ENCODE results near the gene CA11. TPM values are rescaled to one million over a fixed set of nuclear protein-coding genes. Genes with fewer than 3 reads are reported as not detected.
A peak's percentile ranks its signal among the peaks of the same experiment; 100 is the strongest.
"Not testable (repeated sequence)": the region's sequence is repeated elsewhere in the genome, so short reads cannot be mapped to it uniquely, and the experiment has no call there.

The CA11 gene
- total and polyA plus RNA-seq, 4 donors: 13.3 to 71.7 (median 59.2) TPM

DNA sequence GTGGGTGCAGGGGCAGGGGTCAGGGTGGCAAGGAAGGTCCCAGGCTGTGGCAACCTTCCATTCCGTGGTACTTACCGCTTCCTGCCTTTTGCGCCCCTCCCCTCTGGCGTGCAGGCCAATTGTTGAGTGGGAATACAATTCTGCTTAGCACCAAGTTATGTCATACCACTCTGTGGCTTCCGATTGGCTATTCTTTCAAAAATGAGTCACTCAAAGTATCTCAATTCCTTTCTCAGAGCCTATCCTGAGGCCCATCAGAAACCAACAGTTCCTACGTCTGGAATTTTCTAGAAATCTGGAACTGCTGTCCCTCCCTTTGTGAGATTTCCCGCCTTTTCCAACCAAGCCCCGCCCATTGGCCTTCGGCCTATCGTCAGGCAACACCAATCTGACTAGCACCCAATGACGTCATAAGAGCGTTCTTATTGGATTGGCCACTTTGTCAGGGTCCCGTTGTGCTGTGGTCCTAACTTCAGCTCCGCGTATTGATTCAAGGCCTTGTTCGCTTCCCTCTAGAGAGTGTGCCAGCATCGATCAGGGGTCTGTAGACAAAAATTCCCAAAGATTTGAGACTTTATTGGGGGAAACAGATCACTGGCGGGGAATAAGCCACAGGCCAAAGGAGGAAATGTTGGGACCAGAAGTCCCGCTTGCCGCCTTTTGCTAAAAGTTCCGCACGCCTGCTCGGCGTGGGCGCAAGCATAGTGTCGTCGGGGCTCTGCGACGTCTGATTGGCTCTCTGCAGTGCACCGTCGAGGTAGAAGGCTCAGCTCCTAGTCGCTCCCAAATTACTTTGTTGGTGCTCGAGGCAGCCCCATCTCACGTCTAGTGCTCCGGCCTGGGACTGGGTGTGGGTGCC, 15.1 kb upstream of the CA11 start:
- peak in 3 of 6 donors; percentile 17 to 87 (median 70) for DNase-seq (ENCODE audit: low read depth in 4 of 6, low spot score in 6 of 6)
- 88% methylated on average over 33 of the region's 35 CpGs for WGBS (ENCODE audit: insufficient coverage)
- H3K27ac ChIP-seq (ENCODE audit: low read depth, low read length): no peak overlapping the region
- peaks cover 6% of the 10 kb centered on the region for H3K4me1 ChIP-seq (ENCODE audit: control insufficient read depth, insufficient read depth, low read length)
- H3K9me3 ChIP-seq (ENCODE audit: control insufficient read depth, insufficient read depth, low read length): no peaks in the 10 kb centered on the region
- H3K4me3 ChIP-seq (ENCODE audit: low read depth, low read length): no peak overlapping the region
- no peaks in the 10 kb centered on the region for H3K36me3 ChIP-seq (ENCODE audit: control insufficient read depth, insufficient read depth, low read length)
- H3K27me3 ChIP-seq (ENCODE audit: control insufficient read depth, insufficient read depth, low read length): no peaks in the 10 kb centered on the region

GRCh38 chr19:48659768-48660167, 13.8 kb upstream of the CA11 start:
- WGBS (ENCODE audit: insufficient coverage): 82% methylated on average over 5 of the region's 5 CpGs
- H3K27me3 ChIP-seq (ENCODE audit: control insufficient read depth, insufficient read depth, low read length): no peaks in the 10 kb centered on the region
- no peaks in the 10 kb centered on the region for H3K9me3 ChIP-seq (ENCODE audit: control insufficient read depth, insufficient read depth, low read length)
- H3K27ac ChIP-seq (ENCODE audit: low read depth, low read length): no peak overlapping the region
- no peak for DNase-seq (ENCODE audit: low read depth in 4 of 6, low spot score in 6 of 6)
- no peaks in the 10 kb centered on the region for H3K36me3 ChIP-seq (ENCODE audit: control insufficient read depth, insufficient read depth, low read length)
- H3K4me1 ChIP-seq (ENCODE audit: control insufficient read depth, insufficient read depth, low read length): peaks cover 8% of the 10 kb centered on the region
- no peak overlapping the region for H3K4me3 ChIP-seq (ENCODE audit: low read depth, low read length)

GRCh38 chr19:48658483-48658882, 12.5 kb upstream of the CA11 start:
- peaks cover 14% of the 10 kb centered on the region for H3K4me1 ChIP-seq (ENCODE audit: control insufficient read depth, insufficient read depth, low read length)
- 100% methylated on average over 2 of the region's 6 CpGs for WGBS (ENCODE audit: insufficient coverage)
- no peak for DNase-seq (ENCODE audit: low read depth in 4 of 6, low spot score in 6 of 6)
- H3K27ac ChIP-seq (ENCODE audit: low read depth, low read length): no peak overlapping the region
- H3K27me3 ChIP-seq (ENCODE audit: control insufficient read depth, insufficient read depth, low read length): no peaks in the 10 kb centered on the region
- H3K9me3 ChIP-seq (ENCODE audit: control insufficient read depth, insufficient read depth, low read length): no peaks in the 10 kb centered on the region
- H3K36me3 ChIP-seq (ENCODE audit: control insufficient read depth, insufficient read depth, low read length): no peaks in the 10 kb centered on the region
- H3K4me3 ChIP-seq (ENCODE audit: low read depth, low read length): no peak overlapping the region

DNA sequence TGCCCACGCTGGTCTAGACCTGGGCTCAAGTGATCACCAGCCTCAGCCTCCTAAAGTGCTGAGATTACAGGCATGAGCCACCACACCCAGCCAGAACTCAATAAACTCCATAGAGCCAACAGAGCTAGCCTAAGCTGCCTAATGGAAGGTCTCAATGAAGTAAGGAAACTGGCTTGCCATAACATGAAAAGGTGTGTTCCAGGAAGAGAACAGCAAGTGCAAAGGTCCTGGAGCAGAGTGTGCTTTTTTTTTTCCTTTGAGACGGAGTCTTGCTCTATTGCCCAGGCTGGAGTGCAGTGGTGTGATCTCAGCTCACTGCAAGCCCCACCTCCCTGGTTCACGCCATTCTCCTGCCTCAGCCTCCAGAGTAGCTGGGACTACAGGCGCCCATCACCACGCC, 11.8 kb upstream of the CA11 start:
- not testable (repeated sequence) for H3K36me3 ChIP-seq (ENCODE audit: control insufficient read depth, insufficient read depth, low read length); DNase-seq (ENCODE audit: low read depth in 4 of 6, low spot score in 6 of 6); H3K27me3 ChIP-seq (ENCODE audit: control insufficient read depth, insufficient read depth, low read length); H3K9me3 ChIP-seq (ENCODE audit: control insufficient read depth, insufficient read depth, low read length); H3K4me3 ChIP-seq (ENCODE audit: low read depth, low read length)
- Histone ChIP-seq H3K27ac (ENCODE audit: low read depth, low read length) (peak overlapping the region; percentile 69), H3K4me1 (ENCODE audit: control insufficient read depth, insufficient read depth, low read length) (peaks cover 14% of the 10 kb centered on the region)
- WGBS (ENCODE audit: insufficient coverage): no CpG with 5 or more reads among the region's 5 CpGs

- Histone ChIP-seq H3K27me3 (ENCODE audit: control insufficient read depth, insufficient read depth, low read length) (no peaks in the 10 kb centered on the region), H3K9me3 (ENCODE audit: control insufficient read depth, insufficient read depth, low read length) (no peaks in the 10 kb centered on the region), H3K4me1 (ENCODE audit: control insufficient read depth, insufficient read depth, low read length) (peaks cover 14% of the 10 kb centered on the region), H3K4me3 (ENCODE audit: low read depth, low read length) (no peak overlapping the region), H3K27ac (ENCODE audit: low read depth, low read length) (peak overlapping the region; percentile 69), H3K36me3 (ENCODE audit: control insufficient read depth, insufficient read depth, low read length) (no peaks in the 10 kb centered on the region)
- peak in 2 of 6 donors; percentile 11 to 61 for DNase-seq (ENCODE audit: low read depth in 4 of 6, low spot score in 6 of 6)
- WGBS (ENCODE audit: insufficient coverage): 45% methylated on average over 12 of the region's 16 CpGs
These were observed 11.0 kb upstream of the CA11 start for GRCh38 chr19:48656840-48657474.

DNA sequence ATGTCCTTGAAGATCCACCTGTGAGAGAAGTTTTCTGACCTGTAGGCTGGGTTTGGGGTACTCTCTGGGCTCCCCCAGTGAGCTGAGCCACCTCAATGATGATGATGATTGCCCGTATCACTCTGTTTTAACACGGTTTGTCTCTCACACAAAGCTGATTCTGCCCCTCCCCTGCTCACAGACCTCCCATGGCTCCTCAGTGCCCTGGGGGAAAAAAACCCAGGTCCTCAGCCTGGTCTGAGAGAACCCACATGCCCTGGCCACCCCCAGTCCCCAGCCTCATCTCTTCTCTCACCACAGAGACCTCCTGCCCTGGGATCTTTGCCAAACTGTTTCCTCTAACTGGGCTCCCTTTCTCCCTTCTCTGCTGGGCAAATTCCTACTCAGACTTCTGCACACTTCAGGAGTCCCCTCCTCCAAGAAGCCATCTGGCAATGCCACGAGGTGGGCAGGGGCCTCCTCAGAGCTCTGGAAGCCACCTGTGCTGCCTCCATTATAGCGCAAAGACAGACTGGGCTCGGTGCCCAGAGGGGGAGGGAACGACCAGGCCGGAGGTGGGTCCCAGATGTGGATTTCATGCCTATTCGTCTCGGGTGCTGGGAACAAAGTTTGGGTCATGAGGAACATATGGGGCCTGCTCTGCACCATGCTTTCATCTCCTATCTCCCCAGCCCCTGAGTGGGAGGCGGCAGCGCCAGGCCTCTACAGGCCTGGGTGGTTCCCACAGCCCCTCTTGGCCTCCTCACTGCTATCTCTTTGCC, 8.5 kb upstream of the CA11 start:
- no peak overlapping the region for H3K27ac ChIP-seq (ENCODE audit: low read depth, low read length)
- WGBS (ENCODE audit: insufficient coverage): 28% methylated on average over 11 of the region's 11 CpGs
- H3K36me3 ChIP-seq (ENCODE audit: control insufficient read depth, insufficient read depth, low read length): no peaks in the 10 kb centered on the region
- no peaks in the 10 kb centered on the region for H3K27me3 ChIP-seq (ENCODE audit: control insufficient read depth, insufficient read depth, low read length)
- H3K4me1 ChIP-seq (ENCODE audit: control insufficient read depth, insufficient read depth, low read length): peaks cover 8% of the 10 kb centered on the region
- no peak overlapping the region for H3K4me3 ChIP-seq (ENCODE audit: low read depth, low read length)
- H3K9me3 ChIP-seq (ENCODE audit: control insufficient read depth, insufficient read depth, low read length): no peaks in the 10 kb centered on the region
- peak in 2 of 6 donors; percentile 11 to 27 for DNase-seq (ENCODE audit: low read depth in 4 of 6, low spot score in 6 of 6)

GRCh38 chr19:48651683-48652048, 5.7 kb upstream of the CA11 start:
- Histone ChIP-seq H3K9me3 (ENCODE audit: control insufficient read depth, insufficient read depth, low read length) (no peaks in the 10 kb centered on the region), H3K36me3 (ENCODE audit: control insufficient read depth, insufficient read depth, low read length) (no peaks in the 10 kb centered on the region), H3K27ac (ENCODE audit: low read depth, low read length) (no peak overlapping the region), H3K4me1 (ENCODE audit: control insufficient read depth, insufficient read depth, low read length) (peaks cover 8% of the 10 kb centered on the region), H3K27me3 (ENCODE audit: control insufficient read depth, insufficient read depth, low read length) (no peaks in the 10 kb centered on the region), H3K4me3 (ENCODE audit: low read depth, low read length) (no peak overlapping the region)
- 73% methylated on average over 4 of the region's 5 CpGs for WGBS (ENCODE audit: insufficient coverage)
- no peak for DNase-seq (ENCODE audit: low read depth in 4 of 6, low spot score in 6 of 6)

DNA sequence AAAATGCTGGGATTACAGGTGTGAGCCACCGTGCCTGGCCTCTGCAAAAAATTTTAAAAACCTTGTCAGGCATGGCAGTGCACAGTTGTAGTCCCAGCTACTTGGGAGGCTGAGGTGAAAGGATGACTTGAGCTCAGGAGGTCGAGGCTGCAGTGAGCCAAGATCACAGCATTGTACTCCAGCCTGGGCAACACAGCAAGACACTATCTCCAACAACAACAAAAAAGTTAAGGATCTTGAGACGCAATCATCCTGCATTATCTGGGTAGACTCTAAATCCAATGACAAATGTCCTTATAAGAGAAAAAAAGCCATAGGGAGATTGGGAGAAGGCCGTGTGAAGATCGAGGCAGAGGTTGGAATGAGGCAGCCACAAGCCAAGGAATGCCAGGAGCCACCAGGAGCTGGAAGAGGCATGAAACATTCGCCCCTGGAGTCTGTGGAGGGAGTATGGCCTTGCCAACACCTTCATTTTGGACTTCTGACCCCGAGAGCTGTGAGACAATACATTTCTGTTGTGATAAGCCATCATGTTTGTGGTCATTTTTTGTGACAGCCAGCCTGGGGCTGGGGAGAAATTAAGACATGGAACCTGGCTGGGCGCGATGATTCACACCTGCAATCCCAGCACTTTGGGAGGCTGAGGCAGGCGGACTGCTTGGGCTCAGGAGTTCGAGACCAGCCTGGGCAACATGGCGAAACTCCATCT, 5.1 kb upstream of the CA11 start:
- Histone ChIP-seq H3K27me3 (ENCODE audit: control insufficient read depth, insufficient read depth, low read length) (no peaks in the 10 kb centered on the region), H3K4me1 (ENCODE audit: control insufficient read depth, insufficient read depth, low read length) (peaks cover 12% of the 10 kb centered on the region), H3K4me3 (ENCODE audit: low read depth, low read length) (no peak overlapping the region), H3K27ac (ENCODE audit: low read depth, low read length) (no peak overlapping the region), H3K9me3 (ENCODE audit: control insufficient read depth, insufficient read depth, low read length) (no peaks in the 10 kb centered on the region), H3K36me3 (ENCODE audit: control insufficient read depth, insufficient read depth, low read length) (no peaks in the 10 kb centered on the region)
- DNase-seq (ENCODE audit: low read depth in 4 of 6, low spot score in 6 of 6): no peak
- WGBS (ENCODE audit: insufficient coverage): 98% methylated on average over 7 of the region's 12 CpGs

GRCh38 chr19:48648134-48648533, 2.1 kb upstream of the CA11 start:
- no peak for DNase-seq (ENCODE audit: low read depth in 4 of 6, low spot score in 6 of 6)
- no CpG with 5 or more reads among the region's 2 CpGs for WGBS (ENCODE audit: insufficient coverage)
- H3K4me1 ChIP-seq (ENCODE audit: control insufficient read depth, insufficient read depth, low read length): peaks cover 24% of the 10 kb centered on the region
- no peaks in the 10 kb centered on the region for H3K36me3 ChIP-seq (ENCODE audit: control insufficient read depth, insufficient read depth, low read length)
- no peaks in the 10 kb centered on the region for H3K27me3 ChIP-seq (ENCODE audit: control insufficient read depth, insufficient read depth, low read length)
- H3K9me3 ChIP-seq (ENCODE audit: control insufficient read depth, insufficient read depth, low read length): no peaks in the 10 kb centered on the region
- H3K27ac ChIP-seq (ENCODE audit: low read depth, low read length): no peak overlapping the region
- H3K4me3 ChIP-seq (ENCODE audit: low read depth, low read length): no peak overlapping the region

Measured in spinal cord (tissue), 10 donors.